GM18873 (cell line): ENCODE data around the gene USF3.
"Not testable (repeated sequence)": the region's sequence is repeated elsewhere in the genome, so short reads cannot be mapped to it uniquely, and the experiment has no call there.

ENCODE experiments used
- ATAC-seq: cut with Tn5 transposase; IDR thresholded peaks from one replicate; pipeline ENCODE4 v1.9.1; 2021; ENCODE audit warnings: mild to moderate bottlenecking, moderate library complexity, moderate number of reproducible peaks; ENCODE audit not compliant: unreplicated experiment, low FRiP score

Gene USF3

DNA sequence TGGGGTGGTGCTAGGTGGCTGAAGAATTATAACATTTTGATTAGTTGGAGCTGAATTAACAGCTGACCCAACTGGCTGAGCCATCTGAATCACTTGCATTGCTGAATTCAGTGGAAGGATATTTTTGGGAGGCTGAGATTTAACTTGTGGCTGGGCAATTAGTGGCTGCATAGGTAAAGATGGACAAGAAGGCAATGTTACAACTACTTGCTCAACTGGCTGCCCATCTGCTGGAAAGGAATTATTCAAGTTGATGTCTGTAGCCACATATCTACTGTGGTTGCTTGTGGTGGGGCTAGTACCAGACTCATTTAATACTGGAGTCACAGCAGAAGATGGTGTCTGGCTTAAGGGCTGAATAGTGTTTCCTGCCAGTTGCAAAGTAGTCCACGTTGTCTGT, 36.4 kb downstream of the USF3 start:
- no peak for ATAC-seq

DNA sequence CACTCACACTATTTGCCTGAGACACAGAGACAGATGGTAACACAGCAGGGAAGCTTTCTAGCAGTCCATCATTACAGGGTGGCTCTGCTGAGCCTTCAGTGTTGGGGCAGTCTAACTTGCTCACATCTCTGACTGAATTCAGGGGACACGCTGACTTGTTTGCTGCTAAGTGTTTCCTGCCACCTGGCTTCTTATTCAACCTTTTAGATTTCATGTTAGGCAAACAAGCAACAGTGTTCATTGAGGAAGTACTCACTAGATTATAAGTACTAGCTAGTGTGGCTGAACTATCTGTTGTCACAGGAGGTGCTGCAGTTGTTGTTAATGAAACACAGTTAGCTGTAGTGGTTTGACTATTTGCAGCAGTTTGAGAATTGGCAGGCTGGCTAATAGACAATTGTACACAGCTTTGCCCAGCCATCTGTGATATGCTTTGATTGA, 37.3 kb downstream of the USF3 start:
- ATAC-seq, result no peak

GRCh38 chr3:113658107-113658506, 38.3 kb downstream of the USF3 start:
- ATAC-seq, result no peak

DNA sequence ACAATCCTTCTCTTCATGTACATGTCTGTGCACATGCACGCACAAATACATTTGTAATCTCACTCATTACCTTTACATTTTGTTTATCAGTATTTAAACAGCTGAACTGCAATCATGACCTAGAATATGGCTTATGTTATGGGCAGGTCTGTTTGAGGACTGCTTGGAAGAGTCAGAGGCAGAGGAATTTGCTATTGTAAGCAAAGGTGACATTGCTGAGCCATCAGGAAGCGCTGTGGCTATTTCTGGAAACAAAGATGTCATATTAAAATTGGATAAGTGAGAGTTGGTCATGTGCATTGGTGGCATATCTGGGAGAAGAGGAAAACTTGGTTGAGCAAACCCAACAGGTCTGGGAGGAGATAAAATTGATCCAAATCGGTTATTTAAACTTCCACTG, 41.6 kb downstream of the USF3 start:
- no peak for ATAC-seq

GRCh38 chr3:113654310-113654709, 42.1 kb downstream of the USF3 start:
- ATAC-seq, result no peak

- ATAC-seq, result no peak
These were observed 47.1 kb downstream of the USF3 start for GRCh38 chr3:113649174-113649845.

- no peak for ATAC-seq
These were observed 47.9 kb downstream of the USF3 start for GRCh38 chr3:113648524-113648923.

DNA sequence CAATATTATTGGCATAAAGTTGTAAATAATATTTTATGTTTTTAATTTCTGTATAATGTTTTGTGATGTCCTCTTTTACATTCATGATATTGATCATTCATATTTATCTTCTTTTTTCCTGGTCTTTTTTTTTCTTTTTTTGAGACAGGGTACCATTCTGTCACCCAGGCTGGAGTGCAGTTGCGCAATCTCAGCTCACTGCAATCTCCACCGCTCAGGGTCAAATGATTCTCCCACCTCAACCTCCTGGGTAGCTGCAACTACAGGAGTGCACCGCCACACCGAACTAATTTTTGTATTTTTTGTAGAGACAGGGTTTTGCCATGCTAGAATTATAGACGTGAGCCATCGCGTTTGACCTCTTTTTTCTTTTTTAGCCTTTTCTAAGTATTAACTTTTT, 52.9 kb downstream of the USF3 start:
- no peak for ATAC-seq

DNA sequence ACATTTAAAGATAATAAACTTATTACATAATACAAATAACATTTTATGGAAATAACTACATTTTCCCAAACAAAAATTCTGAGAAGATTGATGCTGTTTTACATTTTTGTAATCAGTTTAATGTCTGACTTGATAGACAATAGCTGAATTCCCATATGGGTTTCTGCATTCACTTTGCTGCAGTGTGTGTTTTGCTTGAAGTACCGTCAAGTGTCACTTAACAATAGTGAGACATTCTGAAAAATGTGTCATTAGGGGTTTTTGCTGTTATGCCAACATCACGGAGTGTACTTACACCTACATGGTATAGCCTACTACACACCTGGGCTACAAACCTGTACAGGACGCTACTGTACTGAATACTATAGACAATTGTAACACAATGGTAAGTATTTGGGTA, 57.5 kb downstream of the USF3 start:
- ATAC-seq, result no peak

GRCh38 chr3:113637756-113638155, 58.7 kb downstream of the USF3 start:
- no peak for ATAC-seq

- not testable (repeated sequence) for ATAC-seq
These were observed 60.4 kb downstream of the USF3 start for GRCh38 chr3:113636034-113636433.

- ATAC-seq, result no peak
These were observed 61.5 kb downstream of the USF3 start for GRCh38 chr3:113634782-113635474.

GRCh38 chr3:113631573-113631972, 64.9 kb downstream of the USF3 start:
- no peak for ATAC-seq

GRCh38 chr3:113630956-113631542, 65.4 kb downstream of the USF3 start:
- no peak for ATAC-seq

DNA sequence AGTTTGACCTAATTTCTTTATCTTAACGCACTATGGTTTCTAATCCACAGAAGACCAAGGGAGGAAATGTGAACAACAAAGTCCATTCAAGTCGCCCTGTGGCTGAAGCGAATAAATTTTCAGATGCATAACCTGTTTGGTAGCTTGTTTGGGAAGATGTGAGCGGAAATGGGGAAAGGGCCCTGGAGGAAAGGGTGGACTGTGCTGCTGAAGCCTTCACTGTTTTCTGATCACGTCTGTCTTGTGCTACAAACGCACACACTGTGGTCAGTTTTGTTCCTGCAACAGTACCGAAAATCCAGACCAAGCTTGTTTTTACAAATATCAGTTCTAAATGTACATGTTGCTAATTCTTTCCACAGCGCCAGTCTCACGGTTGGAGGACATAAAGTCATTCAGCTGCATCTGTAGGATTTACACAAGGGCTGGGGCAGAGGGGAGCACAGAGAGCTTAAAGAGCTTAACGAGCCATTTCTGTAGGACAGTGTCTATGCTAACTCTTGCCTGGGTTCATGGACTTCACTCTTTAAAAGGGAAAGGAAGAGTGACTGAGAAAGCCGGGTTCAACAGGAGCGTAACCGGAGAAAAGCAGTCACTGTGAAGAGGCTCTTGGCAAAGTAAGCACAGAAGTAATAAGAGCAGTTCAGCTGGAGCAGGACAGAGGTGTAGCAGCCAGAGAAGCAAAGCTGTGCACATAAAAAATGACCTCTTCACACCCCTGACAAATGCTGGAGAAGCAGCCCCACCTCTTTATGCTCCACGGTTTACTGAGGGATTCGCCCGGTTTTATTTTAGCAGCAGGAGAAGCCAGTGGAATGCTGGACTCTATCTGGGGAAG, 66.6 kb downstream of the USF3 start:
- no peak for ATAC-seq

- no peak for ATAC-seq
These were observed 67.7 kb downstream of the USF3 start for GRCh38 chr3:113628788-113629187.

- ATAC-seq, result no peak
These were observed 68.1 kb downstream of the USF3 start for GRCh38 chr3:113628316-113628715.

DNA sequence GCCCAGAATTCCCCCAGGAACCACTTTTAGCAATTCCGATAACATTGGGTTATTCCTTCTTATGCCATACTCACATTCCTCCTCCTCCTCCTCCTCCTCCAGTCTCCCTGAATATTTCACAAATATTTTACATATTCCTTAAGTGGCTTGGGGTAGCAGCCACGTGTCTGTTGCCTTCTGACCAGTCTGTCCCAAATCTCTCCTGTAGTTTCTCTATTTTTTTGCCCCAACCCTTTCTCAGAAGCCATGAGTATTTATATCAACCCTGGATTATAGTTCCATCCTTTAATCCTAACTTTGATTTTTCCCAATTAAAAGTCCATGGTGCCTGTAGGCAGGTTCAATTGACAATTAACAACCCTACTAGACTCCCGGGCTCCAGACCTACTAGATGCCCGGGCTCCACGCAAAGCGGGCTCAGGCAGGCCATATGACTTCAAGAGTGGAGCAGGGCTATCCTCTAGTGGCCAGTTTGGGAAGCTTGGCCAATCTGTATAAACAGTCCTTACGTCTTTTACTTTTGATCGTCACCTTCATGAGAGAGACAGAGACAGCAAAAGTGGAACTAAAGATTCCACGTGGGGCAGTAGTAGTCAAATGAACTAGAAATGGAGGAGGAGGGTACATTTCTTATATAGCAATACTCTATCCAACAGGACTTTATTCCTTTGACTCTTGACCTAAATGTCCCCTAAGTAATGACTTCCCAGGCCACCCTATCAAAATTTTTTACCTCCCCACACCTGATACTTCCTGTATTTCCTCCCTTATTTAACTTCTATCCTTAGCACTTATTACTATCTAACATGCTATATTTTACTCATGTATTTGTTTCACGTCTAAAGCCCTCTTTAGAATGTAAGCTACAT, 69.7 kb downstream of the USF3 start:
- no peak for ATAC-seq

DNA sequence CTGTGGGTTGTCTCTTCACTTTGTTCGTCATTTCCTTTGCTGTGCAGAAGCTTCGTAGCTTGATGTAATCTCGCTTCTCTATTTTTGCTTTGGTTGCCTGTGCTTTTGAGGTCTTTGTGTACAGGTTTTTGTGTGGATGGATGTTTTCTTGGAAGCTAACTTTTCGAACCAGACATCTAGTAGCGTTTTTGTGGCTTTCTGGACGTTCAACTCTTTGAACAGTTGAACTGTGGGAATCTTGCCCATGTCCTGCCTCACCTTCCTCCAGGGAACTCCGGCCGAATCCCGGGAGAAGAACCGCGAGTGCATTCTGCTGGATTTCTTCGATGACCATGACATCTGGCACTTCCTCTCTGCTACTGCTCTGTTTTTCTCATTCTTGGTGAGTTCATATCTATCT, 70.6 kb downstream of the USF3 start:
- no peak for ATAC-seq

GRCh38 chr3:113623811-113624210, 72.6 kb downstream of the USF3 start:
- no peak for ATAC-seq
